Measurements from ENCODE around the gene CIZ1.

CIZ1 gene

GRCh38 chr9:128208386-128208785 is 17.0 kb upstream of the CIZ1 start:
- Histone ChIP-seq H3F3A (ENCODE audit: low read depth) (no peaks in the 10 kb centered on the region), H4K20me1 (ENCODE audit: insufficient read depth, low read length, poor library complexity, severe bottlenecking) (no peaks in the 10 kb centered on the region), H3K9me2 (replicated peaks; ENCODE audit: low read depth, low read length) (no peaks in the 10 kb centered on the region), H3K9ac (ENCODE audit: low read depth, low read length, poor library complexity, severe bottlenecking) (no peak overlapping the region), H3K4me3 (ENCODE audit: low read length, poor library complexity, severe bottlenecking) (no peak overlapping the region), H3K9me3 (ENCODE audit: insufficient read depth, low read depth, low read length) (no peaks in the 10 kb centered on the region), H3K27me3 (ENCODE audit: insufficient read depth, low read length, poor library complexity, severe bottlenecking) (peaks cover 7% of the 10 kb centered on the region), H3K4me1 (ENCODE audit: insufficient read depth, low read length, poor library complexity, severe bottlenecking) (peaks cover 9% of the 10 kb centered on the region), H3K79me2 (ENCODE audit: insufficient read depth, low read length) (no peaks in the 10 kb centered on the region), H3K36me3 (ENCODE audit: insufficient read depth, low read length) (no peaks in the 10 kb centered on the region), H2AFZ (ENCODE audit: low read length) (no peak overlapping the region), H3K4me2 (ENCODE audit: low read depth, low read length, poor library complexity, severe bottlenecking) (no peak overlapping the region)
- TF ChIP-seq, protein P1, sequence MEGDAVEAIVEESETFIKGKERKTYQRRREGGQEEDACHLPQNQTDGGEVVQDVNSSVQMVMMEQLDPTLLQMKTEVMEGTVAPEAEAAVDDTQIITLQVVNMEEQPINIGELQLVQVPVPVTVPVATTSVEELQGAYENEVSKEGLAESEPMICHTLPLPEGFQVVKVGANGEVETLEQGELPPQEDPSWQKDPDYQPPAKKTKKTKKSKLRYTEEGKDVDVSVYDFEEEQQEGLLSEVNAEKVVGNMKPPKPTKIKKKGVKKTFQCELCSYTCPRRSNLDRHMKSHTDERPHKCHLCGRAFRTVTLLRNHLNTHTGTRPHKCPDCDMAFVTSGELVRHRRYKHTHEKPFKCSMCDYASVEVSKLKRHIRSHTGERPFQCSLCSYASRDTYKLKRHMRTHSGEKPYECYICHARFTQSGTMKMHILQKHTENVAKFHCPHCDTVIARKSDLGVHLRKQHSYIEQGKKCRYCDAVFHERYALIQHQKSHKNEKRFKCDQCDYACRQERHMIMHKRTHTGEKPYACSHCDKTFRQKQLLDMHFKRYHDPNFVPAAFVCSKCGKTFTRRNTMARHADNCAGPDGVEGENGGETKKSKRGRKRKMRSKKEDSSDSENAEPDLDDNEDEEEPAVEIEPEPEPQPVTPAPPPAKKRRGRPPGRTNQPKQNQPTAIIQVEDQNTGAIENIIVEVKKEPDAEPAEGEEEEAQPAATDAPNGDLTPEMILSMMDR (conservative IDR thresholded peaks at IDR 0.05; ENCODE audit: low read length): no peak
- TF ChIP-seq EZH2phosphoT487 (IDR thresholded peaks at IDR 0.05; ENCODE audit: borderline replicate concordance): no peak

- Histone ChIP-seq H3K9ac (ENCODE audit: low read depth, low read length, poor library complexity, severe bottlenecking) (no peak overlapping the region), H3K9me3 (ENCODE audit: insufficient read depth, low read depth, low read length) (no peaks in the 10 kb centered on the region), H3K36me3 (ENCODE audit: insufficient read depth, low read length) (no peaks in the 10 kb centered on the region), H3K79me2 (ENCODE audit: insufficient read depth, low read length) (no peaks in the 10 kb centered on the region), H4K20me1 (ENCODE audit: insufficient read depth, low read length, poor library complexity, severe bottlenecking) (no peaks in the 10 kb centered on the region), H3K4me2 (ENCODE audit: low read depth, low read length, poor library complexity, severe bottlenecking) (no peak overlapping the region), H3K9me2 (replicated peaks; ENCODE audit: low read depth, low read length) (no peaks in the 10 kb centered on the region), H2AFZ (ENCODE audit: low read length) (no peak overlapping the region), H3K4me1 (ENCODE audit: insufficient read depth, low read length, poor library complexity, severe bottlenecking) (peaks cover 11% of the 10 kb centered on the region), H3K27me3 (ENCODE audit: insufficient read depth, low read length, poor library complexity, severe bottlenecking) (peaks cover 7% of the 10 kb centered on the region), H3F3A (ENCODE audit: low read depth) (no peaks in the 10 kb centered on the region), H3K4me3 (ENCODE audit: low read length, poor library complexity, severe bottlenecking) (no peak overlapping the region)
- TF ChIP-seq, protein P1 (conservative IDR thresholded peaks at IDR 0.05; ENCODE audit: low read length): no peak
- no peak for TF ChIP-seq EZH2phosphoT487 (IDR thresholded peaks at IDR 0.05; ENCODE audit: borderline replicate concordance)
Observed at GRCh38 chr9:128206916-128207910, 15.8 kb upstream of the CIZ1 start.

- H3K4me3 ChIP-seq (ENCODE audit: low read length, poor library complexity, severe bottlenecking): no peak overlapping the region
- TF ChIP-seq, protein P1 (conservative IDR thresholded peaks at IDR 0.05; ENCODE audit: low read length): no peak
- no peak for TF ChIP-seq EZH2phosphoT487 (IDR thresholded peaks at IDR 0.05; ENCODE audit: borderline replicate concordance)
- no peak overlapping the region for H3K4me2 ChIP-seq (ENCODE audit: low read depth, low read length, poor library complexity, severe bottlenecking)
- peaks cover 7% of the 10 kb centered on the region for H3K27me3 ChIP-seq (ENCODE audit: insufficient read depth, low read length, poor library complexity, severe bottlenecking)
- H3K4me1 ChIP-seq (ENCODE audit: insufficient read depth, low read length, poor library complexity, severe bottlenecking): peaks cover 11% of the 10 kb centered on the region
- no peaks in the 10 kb centered on the region for H3K9me3 ChIP-seq (ENCODE audit: insufficient read depth, low read depth, low read length)
- no peaks in the 10 kb centered on the region for H4K20me1 ChIP-seq (ENCODE audit: insufficient read depth, low read length, poor library complexity, severe bottlenecking)
- H3K9ac ChIP-seq (ENCODE audit: low read depth, low read length, poor library complexity, severe bottlenecking): no peak overlapping the region
- H3K79me2 ChIP-seq (ENCODE audit: insufficient read depth, low read length): no peaks in the 10 kb centered on the region
- H3K9me2 ChIP-seq (replicated peaks; ENCODE audit: low read depth, low read length): no peaks in the 10 kb centered on the region
- no peaks in the 10 kb centered on the region for H3F3A ChIP-seq (ENCODE audit: low read depth)
- H2AFZ ChIP-seq (ENCODE audit: low read length): no peak overlapping the region
- H3K36me3 ChIP-seq (ENCODE audit: insufficient read depth, low read length): no peaks in the 10 kb centered on the region
Observed at GRCh38 chr9:128206484-128206883, 15.1 kb upstream of the CIZ1 start.
